Activated CD8-positive, alpha-beta T cell treated with anti-CD3 and anti-CD28 coated beads, Interleukin-2, amount 10 ng/mL, durations not matched to agents 7 days and 5 days (primary cell): ENCODE results near the gene TSHZ1. TPM values are rescaled to one million over a fixed set of nuclear protein-coding genes. Genes with fewer than 3 reads are reported as not detected.
"Not testable (repeated sequence)": the region's sequence is repeated elsewhere in the genome, so short reads cannot be mapped to it uniquely, and the experiment has no call there.

Experiments
- ATAC-seq: fragments of 150-1000 bp; cut with Tn5 transposase; one replicate; pipeline ENCODE4 v1.10.0; 2021; ENCODE audit warnings: moderate library complexity
- CTCF ChIA-PET: fragments of 350-600 bp; sonication (Branson Sonifier 250); formaldehyde crosslinking; loops from one replicate; lab custom pipeline; 2021; ENCODE audit warnings: antibody characterized with exemption; lab: Charles Lee
- POLR2A ChIA-PET: fragments of 350-600 bp; sonication (Branson Sonifier 250); formaldehyde crosslinking; loops from one replicate; lab custom pipeline; 2021; ENCODE audit warnings: antibody characterized with exemption; lab: Charles Lee
- DNase-seq: peaks from one replicate; pipeline ENCODE4 v3.0.0-alpha.2; 2020
- H3K27ac Mint-ChIP-seq: one replicate; pipeline ENCODE4 v1.8.0; 2021; ENCODE audit warnings: mild to moderate bottlenecking, mixed read lengths
- H3K27me3 Mint-ChIP-seq: one replicate; pipeline ENCODE4 v1.8.0; 2021; ENCODE audit warnings: low read depth, mixed read lengths
- H3K36me3 Mint-ChIP-seq: one replicate; pipeline ENCODE4 v1.8.0; 2021; ENCODE audit warnings: low read depth, mixed read lengths
- H3K4me1 Mint-ChIP-seq: one replicate; pipeline ENCODE4 v1.8.0; 2021; ENCODE audit warnings: low read depth, mixed read lengths
- H3K4me3 Mint-ChIP-seq: one replicate; pipeline ENCODE4 v1.8.0; 2021; ENCODE audit warnings: mild to moderate bottlenecking, mixed read lengths
- H3K9me3 Mint-ChIP-seq: one replicate; pipeline ENCODE4 v1.8.0; 2022; ENCODE audit warnings: mixed read lengths; ENCODE audit not compliant: insufficient read depth
- total RNA-seq, 2 experiments: library from RNA; stranded (reverse); gene quantifications; one replicate each; pipeline ENCODE4 v1.2.3, GENCODE V29; 2021

The TSHZ1 gene
- total RNA-seq, 2 experiments from 2014 or later: 16.7 to 16.8 TPM

DNA sequence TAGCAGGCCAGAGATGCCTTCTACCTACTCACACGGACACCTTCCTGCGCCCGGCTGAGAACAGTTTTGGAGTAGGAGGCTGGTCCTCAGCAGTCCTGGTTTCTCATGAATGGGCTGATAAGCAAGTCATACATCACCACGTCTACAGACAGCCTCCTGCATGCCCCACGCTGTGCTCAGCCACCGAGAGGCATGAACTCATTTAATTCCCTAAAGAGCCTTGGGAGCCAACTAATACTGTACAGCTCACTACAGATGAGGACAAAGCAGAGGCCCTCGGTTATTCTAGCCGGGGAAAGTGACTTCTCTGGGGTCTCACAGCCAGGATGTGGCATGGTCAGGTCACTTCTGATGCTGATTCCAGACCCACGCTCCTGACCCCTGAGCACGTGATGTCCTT, 105.6 kb downstream of the TSHZ1 start:
- Mint-ChIP-seq H3K9me3 (no peaks in the 10 kb centered on the region), H3K27me3 (no peaks in the 10 kb centered on the region), H3K4me1 (no peaks in the 10 kb centered on the region), H3K36me3 (no peaks in the 10 kb centered on the region), H3K4me3 (no peak overlapping the region), H3K27ac (no peak overlapping the region)
- DNase-seq (no peak), ATAC-seq (no peak)
- ChIA-PET POLR2A (interaction anchor here (0.5 kb wide), 1 partner anchor 65 kb away, joined by 3 read pairs; no protein-coding TSS in a partner anchor), CTCF (no interaction called here)

DNA sequence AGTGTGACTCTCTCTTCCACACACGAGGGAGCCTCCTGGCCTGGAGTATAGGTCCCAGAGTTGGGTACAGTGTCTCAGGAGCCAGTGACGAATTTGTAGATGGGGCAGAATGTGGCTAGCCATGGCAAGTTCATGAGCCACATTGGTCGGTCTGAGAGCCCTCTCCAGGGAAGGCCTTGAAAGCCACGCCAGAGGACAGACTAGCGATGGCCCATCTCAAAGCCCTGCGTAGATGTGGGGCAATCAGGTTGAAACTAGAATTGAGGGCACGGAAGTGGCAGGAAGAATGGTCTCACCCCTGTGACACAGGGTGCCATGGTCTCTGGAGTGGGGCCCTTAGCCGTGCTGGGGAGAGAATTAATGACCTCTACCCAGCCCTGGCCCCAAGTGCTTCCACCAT, 106.2 kb downstream of the TSHZ1 start:
- H3K4me1 Mint-ChIP-seq: no peaks in the 10 kb centered on the region
- no peak overlapping the region for H3K4me3 Mint-ChIP-seq
- no peak overlapping the region for H3K27ac Mint-ChIP-seq
- no peak for DNase-seq
- ChIA-PET CTCF (no interaction called here), POLR2A (no interaction called here)
- no peaks in the 10 kb centered on the region for H3K36me3 Mint-ChIP-seq
- no peak for ATAC-seq
- H3K27me3 Mint-ChIP-seq: no peaks in the 10 kb centered on the region
- H3K9me3 Mint-ChIP-seq: no peaks in the 10 kb centered on the region

GRCh38 chr18:75317300-75317699, 106.7 kb downstream of the TSHZ1 start:
- no peak overlapping the region for H3K27ac Mint-ChIP-seq
- no peak overlapping the region for H3K4me3 Mint-ChIP-seq
- DNase-seq: no peak
- ATAC-seq: no peak
- no peaks in the 10 kb centered on the region for H3K9me3 Mint-ChIP-seq
- H3K27me3 Mint-ChIP-seq: no peaks in the 10 kb centered on the region
- H3K36me3 Mint-ChIP-seq: no peaks in the 10 kb centered on the region
- H3K4me1 Mint-ChIP-seq: no peaks in the 10 kb centered on the region
- ChIA-PET POLR2A (no interaction called here), CTCF (no interaction called here)

- Mint-ChIP-seq H3K4me1 (no peaks in the 10 kb centered on the region), H3K36me3 (no peaks in the 10 kb centered on the region), H3K9me3 (no peaks in the 10 kb centered on the region), H3K27me3 (no peaks in the 10 kb centered on the region), H3K4me3 (no peak overlapping the region), H3K27ac (no peak overlapping the region)
- no peak for ATAC-seq
- CTCF ChIA-PET: no interaction called here
- DNase-seq: no peak
- POLR2A ChIA-PET: no interaction called here
Measured at GRCh38 chr18:75317703-75318102, 107.1 kb downstream of the TSHZ1 start.

DNA sequence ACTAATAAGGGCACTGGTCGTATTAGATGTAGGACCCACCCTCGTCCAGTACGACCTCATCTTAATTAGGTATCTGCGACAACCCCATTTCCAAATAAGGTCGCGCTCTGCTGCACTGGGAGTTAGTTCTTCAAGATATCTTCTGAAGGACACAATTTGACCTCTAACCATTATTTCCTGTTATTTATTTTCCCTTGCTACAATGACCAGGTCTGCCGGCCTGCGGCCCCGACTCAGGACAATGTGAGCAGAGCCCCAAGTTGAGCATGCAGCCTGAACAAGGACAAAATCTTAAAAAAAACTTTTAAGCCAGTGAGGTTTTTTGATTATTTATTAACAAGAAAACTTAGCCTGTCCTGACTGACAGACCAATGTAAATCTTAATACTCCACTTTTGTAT, 109.3 kb downstream of the TSHZ1 start:
- peaks cover under 1% of the 10 kb centered on the region for H3K27me3 Mint-ChIP-seq
- ChIA-PET CTCF (no interaction called here), POLR2A (no interaction called here)
- no peaks in the 10 kb centered on the region for H3K9me3 Mint-ChIP-seq
- DNase-seq (no peak), ATAC-seq (no peak)
- H3K4me1 Mint-ChIP-seq: no peaks in the 10 kb centered on the region
- H3K27ac Mint-ChIP-seq: no peak overlapping the region
- no peak overlapping the region for H3K4me3 Mint-ChIP-seq
- H3K36me3 Mint-ChIP-seq: no peaks in the 10 kb centered on the region

GRCh38 chr18:75320506-75320905, 109.9 kb downstream of the TSHZ1 start:
- H3K4me3 Mint-ChIP-seq: no peak overlapping the region
- CTCF ChIA-PET: no interaction called here

GRCh38 chr18:75321431-75321830, 110.8 kb downstream of the TSHZ1 start:
- Mint-ChIP-seq H3K27ac (no peak overlapping the region), H3K4me1 (no peaks in the 10 kb centered on the region), H3K27me3 (peaks cover 3% of the 10 kb centered on the region), H3K9me3 (peaks cover 5% of the 10 kb centered on the region), H3K4me3 (no peak overlapping the region), H3K36me3 (no peaks in the 10 kb centered on the region)
- DNase-seq (no peak), ATAC-seq (no peak)
- ChIA-PET POLR2A (no interaction called here), CTCF (no interaction called here)

More at GRCh38 chr18:75320506-75320905, 109.9 kb downstream of the TSHZ1 start:
- Mint-ChIP-seq H3K36me3 (no peaks in the 10 kb centered on the region), H3K9me3 (no peaks in the 10 kb centered on the region), H3K4me1 (no peaks in the 10 kb centered on the region), H3K27me3 (peaks cover 3% of the 10 kb centered on the region), H3K27ac (no peak overlapping the region)
- POLR2A ChIA-PET: no interaction called here
- no peak for ATAC-seq
- DNase-seq: no peak

DNA sequence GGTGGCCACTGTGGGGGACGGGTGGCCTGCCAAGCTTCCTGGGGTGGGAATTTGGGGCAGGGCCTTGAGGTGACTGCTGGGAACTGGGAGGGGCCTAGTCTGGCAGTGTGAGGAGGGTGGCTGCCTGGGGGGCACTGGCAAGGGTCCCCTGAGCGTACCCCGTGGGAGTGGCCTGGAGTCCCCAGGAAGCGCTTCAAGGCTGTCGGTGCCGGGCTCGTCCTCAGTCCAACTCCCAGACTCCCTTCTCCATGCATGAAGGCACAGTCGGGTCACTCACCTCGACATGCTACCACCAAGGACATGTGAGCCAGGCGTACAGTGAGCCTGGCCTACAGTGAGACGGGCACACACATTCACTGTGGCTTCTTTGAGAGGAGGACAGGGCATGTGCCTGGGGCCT, 111.6 kb downstream of the TSHZ1 start:
- no peak for ATAC-seq
- ChIA-PET POLR2A (no interaction called here), CTCF (no interaction called here)
- H3K36me3 Mint-ChIP-seq: no peaks in the 10 kb centered on the region
- no peak overlapping the region for H3K4me3 Mint-ChIP-seq
- H3K27me3 Mint-ChIP-seq: peaks cover 3% of the 10 kb centered on the region
- no peaks in the 10 kb centered on the region for H3K4me1 Mint-ChIP-seq
- H3K27ac Mint-ChIP-seq: no peak overlapping the region
- H3K9me3 Mint-ChIP-seq: peaks cover 8% of the 10 kb centered on the region
- DNase-seq: no peak

DNA sequence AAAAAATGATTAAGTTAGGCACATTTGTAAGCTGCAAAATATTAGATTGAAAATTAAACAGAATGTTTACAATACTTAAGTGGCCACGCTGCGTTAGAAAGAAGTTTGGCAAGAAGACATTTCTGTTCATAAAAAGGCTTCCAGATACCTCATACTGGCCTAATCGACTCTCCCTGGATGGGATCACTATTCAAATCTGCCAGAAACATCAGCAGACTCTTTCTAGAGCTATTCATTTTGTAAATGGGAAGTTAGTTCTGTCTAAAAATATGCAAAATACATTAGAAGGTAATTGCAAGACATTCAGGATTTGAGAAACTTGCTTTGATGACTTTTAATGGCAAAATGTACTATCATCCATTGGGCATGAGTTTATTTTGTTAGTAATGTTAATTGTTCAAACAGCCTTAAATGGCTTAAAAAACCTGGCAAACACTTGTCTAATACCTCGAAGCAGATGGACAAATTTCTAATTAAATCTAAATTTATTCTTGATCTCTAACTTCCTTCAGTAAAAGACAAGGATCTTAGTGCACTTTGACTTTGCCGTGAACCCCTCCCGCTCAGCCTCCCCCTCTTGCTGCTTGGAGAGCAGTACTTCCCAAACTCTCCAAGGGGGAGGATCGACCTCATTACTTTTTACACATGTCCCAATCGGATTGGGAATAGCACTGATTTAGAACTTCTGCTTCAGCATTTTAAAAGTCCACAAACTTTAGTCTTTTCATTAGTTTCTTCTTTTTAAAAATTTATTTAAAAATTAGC, 113.4 kb downstream of the TSHZ1 start:
- H3K36me3 Mint-ChIP-seq: no peaks in the 10 kb centered on the region
- no peak for ATAC-seq
- H3K4me3 Mint-ChIP-seq: no peak overlapping the region
- DNase-seq: no peak
- peaks cover 3% of the 10 kb centered on the region for H3K27me3 Mint-ChIP-seq
- CTCF ChIA-PET: no interaction called here
- POLR2A ChIA-PET: no interaction called here
- H3K27ac Mint-ChIP-seq: no peak overlapping the region
- H3K4me1 Mint-ChIP-seq: no peaks in the 10 kb centered on the region
- peaks cover 8% of the 10 kb centered on the region for H3K9me3 Mint-ChIP-seq

DNA sequence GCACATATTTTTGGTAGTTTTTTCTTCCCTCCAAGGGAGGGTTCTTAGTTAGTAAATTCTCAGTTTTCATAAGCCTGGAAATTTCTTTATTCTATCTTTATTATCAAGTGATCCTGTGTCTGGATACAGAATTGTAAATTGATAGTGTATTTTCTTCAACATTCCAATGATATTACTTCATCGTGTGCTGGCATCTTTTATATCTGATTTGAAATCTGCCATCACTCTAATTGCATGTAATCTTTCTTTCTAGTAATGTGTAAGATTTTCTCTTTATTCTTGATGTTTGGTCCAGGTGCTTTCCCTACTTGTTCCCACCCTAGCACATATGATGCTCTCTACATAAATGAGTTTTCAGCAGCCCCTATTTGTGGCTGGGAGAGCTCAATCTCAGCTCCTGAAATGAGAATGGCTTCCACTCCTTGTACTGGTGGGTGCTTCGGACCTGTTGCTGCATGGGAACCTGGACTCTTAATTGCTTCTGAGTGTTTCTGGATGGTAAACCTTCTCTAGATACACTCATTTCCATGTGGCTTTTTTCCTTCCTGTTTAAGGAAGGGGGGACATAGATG, 114.2 kb downstream of the TSHZ1 start:
- Mint-ChIP-seq H3K27ac (no peak overlapping the region), H3K36me3 (no peaks in the 10 kb centered on the region), H3K9me3 (peaks cover 8% of the 10 kb centered on the region), H3K4me1 (no peaks in the 10 kb centered on the region), H3K27me3 (peaks cover 3% of the 10 kb centered on the region), H3K4me3 (no peak overlapping the region)
- ChIA-PET CTCF (no interaction called here), POLR2A (no interaction called here)
- DNase-seq (no peak), ATAC-seq (no peak)

DNA sequence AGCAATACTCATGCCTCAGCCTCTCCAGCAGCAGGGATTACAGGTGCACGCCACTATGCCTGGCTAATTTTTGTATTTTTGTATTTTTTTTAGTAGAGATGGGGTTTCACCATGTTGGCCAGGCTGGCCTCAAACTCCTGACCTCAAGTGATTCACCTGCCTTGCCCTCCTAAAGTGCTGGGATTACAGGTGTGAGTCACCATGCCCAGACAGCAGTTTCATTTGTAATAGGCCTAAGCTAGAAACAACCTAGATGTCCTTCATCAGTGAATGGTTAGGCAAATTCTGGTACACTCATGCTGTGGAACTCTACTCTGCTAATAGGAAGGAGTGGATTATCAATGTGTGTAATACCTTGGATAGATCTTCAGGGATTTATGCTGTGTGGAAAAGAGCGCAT, 119.2 kb downstream of the TSHZ1 start:
- DNase-seq, ATAC-seq, CTCF ChIA-PET: not testable (repeated sequence)

DNA sequence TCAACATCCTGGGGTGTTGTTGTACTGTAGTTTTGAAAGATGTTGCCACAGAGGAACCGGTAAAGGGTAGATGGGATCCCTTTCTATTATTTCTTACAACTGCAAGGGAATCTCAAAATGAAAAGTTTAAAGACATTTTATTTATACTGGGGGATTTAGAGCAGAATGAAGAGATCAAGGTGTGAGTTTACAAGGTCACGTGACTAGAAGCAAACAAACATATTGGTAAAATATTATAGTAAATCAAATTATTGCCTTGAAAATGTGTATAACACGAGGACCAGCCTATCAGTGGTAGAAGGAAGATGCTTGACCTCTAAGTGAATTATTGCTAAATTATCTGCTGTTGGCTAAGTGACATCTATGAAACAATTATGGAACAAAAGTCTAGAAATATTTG, 119.7 kb downstream of the TSHZ1 start:
- DNase-seq: no peak
- H3K4me1 Mint-ChIP-seq: no peaks in the 10 kb centered on the region
- H3K27me3 Mint-ChIP-seq: no peaks in the 10 kb centered on the region
- ATAC-seq: no peak
- ChIA-PET CTCF (no interaction called here), POLR2A (no interaction called here)
- H3K36me3 Mint-ChIP-seq: no peaks in the 10 kb centered on the region
- H3K27ac Mint-ChIP-seq: no peak overlapping the region
- H3K4me3 Mint-ChIP-seq: no peak overlapping the region
- peaks cover 8% of the 10 kb centered on the region for H3K9me3 Mint-ChIP-seq

More for the DNA sequence above, 119.2 kb downstream of the TSHZ1 start:
- H3K9me3 Mint-ChIP-seq, H3K27me3 Mint-ChIP-seq, H3K4me1 Mint-ChIP-seq, H3K4me3 Mint-ChIP-seq, POLR2A ChIA-PET, H3K36me3 Mint-ChIP-seq, H3K27ac Mint-ChIP-seq: not testable (repeated sequence)
